GM21526 (cell line): Measurements from ENCODE around the gene DISP2.

Experiments
- ATAC-seq: cut with Tn5 transposase; IDR thresholded peaks from one replicate; pipeline ENCODE4 v1.9.1; 2021; ENCODE audit warnings: moderate library complexity; ENCODE audit not compliant: unreplicated experiment, low FRiP score

The DISP2 gene

GRCh38 chr15:40420071-40420713 lies 62.2 kb downstream of the DISP2 start:
- no peak for ATAC-seq

DNA sequence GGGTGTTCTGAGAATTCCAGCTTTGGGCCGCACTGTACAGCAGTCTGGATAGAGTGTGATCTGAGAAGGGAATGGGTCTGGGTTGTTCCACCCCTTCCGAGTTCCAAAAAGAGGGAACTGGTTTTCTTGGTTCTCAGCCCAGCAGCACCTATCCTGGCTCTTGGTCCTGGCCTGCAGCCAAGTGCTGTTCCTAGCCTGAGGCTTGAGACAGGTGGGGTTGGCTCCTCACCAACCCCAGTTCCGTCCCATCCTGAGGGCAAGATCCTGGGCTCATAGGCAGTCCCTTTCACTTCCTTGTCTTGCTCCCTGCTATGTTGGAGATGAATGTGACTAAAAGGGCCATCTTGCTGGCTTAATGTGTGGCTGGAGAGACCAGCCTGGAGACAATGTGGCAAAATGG lies 62.8 kb downstream of the DISP2 start:
- no peak for ATAC-seq

GRCh38 chr15:40421246-40422157 lies 63.5 kb downstream of the DISP2 start:
- no peak for ATAC-seq

DNA sequence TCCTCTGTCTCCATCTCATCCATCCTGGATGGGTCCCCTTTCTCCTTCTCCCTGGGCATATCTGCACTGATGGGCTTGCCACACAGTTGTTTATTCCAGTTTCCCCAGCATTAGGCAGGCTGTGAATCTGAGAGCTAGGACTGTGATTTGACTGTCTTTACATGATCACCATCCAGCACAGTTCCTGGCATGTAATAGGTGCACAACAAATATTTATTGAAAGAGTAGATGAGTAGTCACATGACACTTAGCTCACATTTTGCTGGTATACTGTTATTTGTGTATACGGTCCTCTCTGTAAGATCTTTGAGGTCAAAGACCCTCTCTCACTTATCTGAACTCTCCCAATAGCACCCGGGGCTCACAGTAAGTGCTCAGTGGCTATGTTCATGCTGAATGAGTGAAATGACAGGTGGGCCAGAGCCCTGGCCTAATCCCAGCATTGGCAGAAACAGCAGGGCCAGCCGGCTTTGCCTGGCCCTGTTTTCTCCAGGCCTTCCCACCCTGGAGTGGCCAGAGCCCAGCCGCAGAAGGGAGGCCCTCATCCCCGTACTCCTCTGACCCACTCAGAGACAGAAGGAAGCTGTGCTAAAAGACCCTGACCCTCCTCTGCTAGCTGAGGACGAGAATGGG lies 66.6 kb downstream of the DISP2 start:
- no peak for ATAC-seq

DNA sequence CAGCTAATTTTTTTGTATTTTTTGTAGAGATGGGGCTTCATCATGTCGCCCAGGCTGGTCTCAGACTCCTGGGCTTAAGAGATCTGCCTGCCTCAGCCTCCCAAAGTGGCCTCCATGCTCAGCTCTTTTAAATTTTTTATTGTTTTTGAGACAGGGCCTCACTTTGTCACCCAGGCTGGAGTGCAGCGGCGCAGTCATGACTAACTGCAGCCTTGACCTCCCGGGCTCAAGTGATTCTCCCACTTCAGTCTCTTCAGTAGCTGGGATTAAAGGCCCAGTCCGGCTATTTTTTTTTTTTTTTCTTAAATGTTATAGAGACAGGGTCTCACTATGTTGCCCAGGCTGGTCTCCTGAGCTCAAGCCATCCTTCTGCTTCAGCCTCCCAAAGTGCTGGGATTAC lies 67.7 kb downstream of the DISP2 start:
- ATAC-seq, result no peak

GRCh38 chr15:40427188-40427587 lies 69.2 kb downstream of the DISP2 start:
- no peak for ATAC-seq

GRCh38 chr15:40428185-40428584 lies 70.2 kb downstream of the DISP2 start:
- no peak for ATAC-seq
